Fibroblast of gingiva (primary cell): ENCODE results near the gene C5AR1.
"Not testable (repeated sequence)": the region's sequence is repeated elsewhere in the genome, so short reads cannot be mapped to it uniquely, and the experiment has no call there.

Experiments
- DNase-seq: peaks from one replicate; pipeline ENCODE4 v3.0.0-alpha.2; 2011; ENCODE audit warnings: low read depth

Gene C5AR1

DNA sequence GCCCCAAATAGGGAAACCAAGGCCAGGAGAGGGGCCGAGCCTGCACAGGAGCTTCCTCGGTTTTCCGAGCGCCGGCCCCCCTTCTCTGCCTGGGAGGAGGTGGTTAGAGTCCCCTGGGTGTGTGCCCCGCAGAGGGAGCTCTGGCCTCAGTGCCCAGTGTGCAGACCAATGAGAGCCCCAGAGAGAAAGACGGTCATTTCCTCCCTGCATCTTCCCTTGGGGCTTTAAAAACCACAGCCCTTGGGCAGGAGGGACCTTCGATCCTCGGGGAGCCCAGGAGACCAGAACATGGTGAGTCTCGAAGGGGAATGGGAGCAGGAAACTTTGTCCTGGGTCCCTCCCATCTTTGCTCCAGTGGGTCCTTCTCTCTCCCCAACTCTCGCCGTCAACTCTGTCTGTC lies at the start of gene C5AR1:
Gene C5AR1 (plus strand): TSS at position 254 of the 400 bp plus-strand sequence. CDS start 35 bp downstream, at position 289.
- DNase-seq = peak; percentile 25

DNA sequence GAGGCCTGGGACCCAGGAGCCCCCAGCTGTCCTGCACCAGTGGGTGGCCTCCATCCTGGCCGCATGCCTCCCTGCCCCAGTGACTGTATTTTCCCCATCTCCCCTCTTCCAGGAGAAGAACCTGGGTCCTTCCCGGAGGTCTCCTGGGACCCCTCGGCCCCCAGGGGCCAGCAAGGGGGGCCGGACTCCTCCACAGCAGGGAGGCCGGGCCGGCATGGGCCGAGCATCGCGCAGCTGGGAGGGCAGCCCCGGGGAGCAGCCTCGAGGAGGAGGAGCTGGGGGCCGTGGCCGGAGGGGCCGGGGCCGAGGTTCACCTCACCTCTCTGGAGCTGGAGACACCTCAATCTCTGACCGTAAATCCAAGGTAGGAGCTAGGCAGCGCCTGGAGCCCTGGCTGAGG lies 49.2 kb upstream of the C5AR1 start:
- DNase-seq = no peak

- not testable (repeated sequence) for DNase-seq
These were observed 47.5 kb upstream of the C5AR1 start for GRCh38 chr19:47261946-47262793.

DNA sequence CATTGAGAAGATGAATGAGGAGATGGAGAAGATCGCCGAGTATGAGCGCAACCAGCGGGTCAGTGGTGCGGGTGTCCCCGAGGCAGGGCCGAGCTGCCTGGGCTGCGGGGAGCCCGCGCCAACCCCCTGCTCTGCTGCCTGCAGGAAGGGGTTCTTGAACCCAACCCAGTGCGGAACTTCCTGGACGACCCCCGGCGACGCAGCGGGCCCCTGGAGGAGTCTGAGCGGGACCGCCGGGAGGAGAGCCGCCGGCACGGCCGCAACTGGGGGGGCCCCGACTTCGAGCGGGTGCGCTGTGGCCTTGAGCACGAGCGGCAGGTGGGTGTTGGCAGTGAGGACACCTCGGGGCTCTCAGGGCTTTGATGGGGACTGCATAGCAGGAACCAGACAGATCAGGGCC lies 45.0 kb upstream of the C5AR1 start:
- no peak for DNase-seq

DNA sequence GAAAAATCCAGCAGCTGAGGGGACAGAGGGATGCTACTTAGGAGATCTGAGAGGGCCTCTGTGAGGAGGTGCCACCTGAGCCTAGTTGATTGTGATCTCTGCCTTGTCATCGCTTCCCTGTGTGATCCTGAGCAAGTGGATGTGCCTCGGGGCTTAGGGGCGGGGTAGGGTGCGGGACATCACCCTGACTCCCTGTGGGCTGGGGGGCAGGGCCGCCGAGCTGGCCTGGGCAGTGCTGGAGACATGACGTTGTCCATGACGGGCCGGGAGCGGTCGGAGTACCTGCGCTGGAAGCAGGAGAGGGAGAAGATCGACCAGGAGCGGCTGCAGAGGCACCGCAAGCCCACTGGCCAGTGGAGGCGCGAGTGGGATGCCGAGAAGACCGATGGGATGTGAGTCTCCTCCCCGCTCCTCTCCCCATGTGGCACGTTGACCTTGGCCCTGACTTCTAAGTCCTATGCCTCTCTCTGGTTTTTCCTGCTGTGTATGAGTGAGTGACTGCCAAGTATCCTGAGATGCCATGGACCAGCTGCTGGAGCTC lies 43.2 kb upstream of the C5AR1 start:
- no peak for DNase-seq

DNA sequence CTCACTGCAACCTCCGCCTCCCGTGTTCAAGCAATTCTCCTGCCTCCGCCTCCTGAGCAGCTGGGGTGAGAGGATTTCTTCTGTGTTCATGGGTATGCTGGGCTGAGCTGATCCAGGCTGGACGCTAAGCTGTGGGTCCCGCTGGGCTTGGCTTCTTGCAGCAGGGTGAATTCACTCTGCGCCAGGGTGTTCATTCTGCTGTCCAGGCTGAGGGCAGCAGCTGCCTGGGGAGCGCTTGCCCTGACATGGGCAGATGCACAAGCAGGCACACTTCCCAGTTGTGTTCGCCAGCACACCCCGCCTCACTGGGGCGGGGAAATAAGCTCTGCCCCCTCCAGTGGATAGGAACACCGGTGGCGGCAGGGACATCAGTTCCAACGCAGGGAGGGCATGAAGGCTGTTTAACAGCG lies 42.3 kb upstream of the C5AR1 start:
- peak; percentile 32 for DNase-seq

DNA sequence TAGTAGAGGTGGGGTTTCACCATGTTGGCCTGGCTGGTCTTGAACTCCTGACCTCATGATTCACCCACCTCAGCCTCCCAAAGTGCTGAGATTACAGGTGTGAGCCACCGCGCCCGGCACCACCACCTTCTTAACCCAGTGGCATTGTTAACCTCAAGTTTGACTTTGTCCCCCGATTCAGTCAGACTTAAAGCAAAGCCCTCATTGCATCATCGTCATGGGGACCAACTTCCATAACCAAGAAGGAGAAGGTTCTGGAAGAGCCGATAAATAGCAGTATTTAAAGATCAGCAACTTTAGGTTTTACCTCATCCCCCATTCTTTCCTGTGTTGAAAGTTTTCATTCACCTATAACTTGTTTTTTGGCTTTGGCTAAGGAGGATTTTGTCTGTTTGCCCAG lies 41.6 kb upstream of the C5AR1 start:
- no peak for DNase-seq

DNA sequence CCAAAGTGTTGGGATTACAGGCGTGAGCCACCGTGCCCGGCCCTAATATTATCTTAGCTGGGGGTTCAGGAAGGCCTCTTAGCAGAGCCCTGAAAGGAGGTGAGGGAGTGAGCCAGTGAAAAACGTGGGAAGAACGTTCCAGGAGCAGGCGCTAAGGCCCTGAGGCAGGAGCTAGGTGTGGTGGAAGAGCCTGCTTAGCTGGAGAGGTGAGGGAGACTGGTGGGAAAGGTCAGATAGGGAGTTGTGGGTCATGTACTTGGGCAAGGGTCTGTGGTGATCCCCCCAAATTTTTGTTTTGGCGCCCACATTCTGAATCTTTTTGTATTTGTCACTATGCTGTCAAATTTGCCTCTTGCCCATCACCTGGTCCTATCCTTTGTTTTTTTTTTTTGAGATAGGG lies 40.1 kb upstream of the C5AR1 start:
- DNase-seq = no peak

GRCh38 chr19:47270408-47270807 lies 39.3 kb upstream of the C5AR1 start:
- no peak for DNase-seq

DNA sequence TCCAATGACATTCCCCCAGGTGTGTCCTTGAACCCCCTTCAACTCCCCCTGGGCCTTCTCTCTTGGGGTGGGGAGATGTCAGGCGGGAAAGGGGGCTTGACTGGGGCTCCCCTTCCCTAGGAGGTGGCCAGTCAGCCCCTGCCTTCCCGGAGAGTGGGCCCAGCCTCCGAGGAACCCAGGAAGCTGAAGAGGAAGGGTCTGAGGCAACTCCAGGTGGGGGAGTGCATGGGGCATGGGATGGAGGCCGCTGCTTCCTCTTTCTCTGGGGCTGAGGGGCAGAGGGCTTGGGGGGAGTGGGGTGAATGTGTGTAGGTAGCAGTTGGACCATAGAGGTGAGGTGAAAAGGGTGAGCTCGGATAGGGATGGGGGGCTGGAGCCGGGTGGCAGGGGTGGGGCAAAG lies 37.7 kb upstream of the C5AR1 start:
- DNase-seq = no peak

GRCh38 chr19:47272448-47273312 lies 37.0 kb upstream of the C5AR1 start:
- no peak for DNase-seq

DNA sequence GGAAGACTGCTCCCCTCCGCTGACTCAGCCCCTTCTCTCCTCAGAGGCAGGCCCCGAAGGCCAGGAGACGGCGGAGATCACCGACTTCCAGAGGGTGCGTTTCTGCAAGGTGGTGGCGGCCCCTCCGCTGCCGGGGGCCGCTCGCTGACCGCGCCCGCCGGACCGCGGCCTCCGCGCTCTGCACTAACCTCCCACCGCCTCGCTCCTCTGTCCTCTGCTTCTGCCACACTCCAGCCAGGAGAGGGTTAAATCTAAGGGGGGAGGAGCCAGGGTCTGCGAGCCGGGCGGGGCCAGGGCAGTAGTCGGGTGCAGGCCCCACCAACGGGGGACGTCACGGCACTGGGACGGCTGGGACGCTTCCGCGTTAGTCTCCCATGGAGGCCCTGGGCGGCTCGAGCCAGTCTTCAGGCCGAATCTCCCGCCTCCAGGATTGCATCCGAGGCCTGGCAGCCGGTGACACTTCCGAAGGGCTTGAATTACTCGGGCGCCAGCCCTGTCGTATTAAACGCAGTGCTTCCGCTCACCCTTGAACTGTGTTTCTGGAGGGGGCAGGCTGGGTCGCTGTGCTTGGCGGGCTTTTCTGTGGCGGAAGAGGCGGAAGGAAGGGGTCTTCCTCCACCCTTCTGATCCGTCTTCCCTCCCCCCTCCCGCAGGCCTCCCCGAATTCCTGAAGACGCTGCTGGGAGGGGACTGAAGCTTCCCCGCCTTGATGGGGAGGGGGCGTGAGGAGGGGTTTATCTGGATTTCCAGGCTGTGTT lies 36.2 kb upstream of the C5AR1 start:
- peak; percentile 96 for DNase-seq

- peak; percentile 93 for DNase-seq
These were observed 35.4 kb upstream of the C5AR1 start, which contains the start of gene INAFM1 for GRCh38 chr19:47274071-47274890. Gene INAFM1 (plus strand): TSS chr19:47274885. CDS start chr19:47274920, 35 bp downstream.

DNA sequence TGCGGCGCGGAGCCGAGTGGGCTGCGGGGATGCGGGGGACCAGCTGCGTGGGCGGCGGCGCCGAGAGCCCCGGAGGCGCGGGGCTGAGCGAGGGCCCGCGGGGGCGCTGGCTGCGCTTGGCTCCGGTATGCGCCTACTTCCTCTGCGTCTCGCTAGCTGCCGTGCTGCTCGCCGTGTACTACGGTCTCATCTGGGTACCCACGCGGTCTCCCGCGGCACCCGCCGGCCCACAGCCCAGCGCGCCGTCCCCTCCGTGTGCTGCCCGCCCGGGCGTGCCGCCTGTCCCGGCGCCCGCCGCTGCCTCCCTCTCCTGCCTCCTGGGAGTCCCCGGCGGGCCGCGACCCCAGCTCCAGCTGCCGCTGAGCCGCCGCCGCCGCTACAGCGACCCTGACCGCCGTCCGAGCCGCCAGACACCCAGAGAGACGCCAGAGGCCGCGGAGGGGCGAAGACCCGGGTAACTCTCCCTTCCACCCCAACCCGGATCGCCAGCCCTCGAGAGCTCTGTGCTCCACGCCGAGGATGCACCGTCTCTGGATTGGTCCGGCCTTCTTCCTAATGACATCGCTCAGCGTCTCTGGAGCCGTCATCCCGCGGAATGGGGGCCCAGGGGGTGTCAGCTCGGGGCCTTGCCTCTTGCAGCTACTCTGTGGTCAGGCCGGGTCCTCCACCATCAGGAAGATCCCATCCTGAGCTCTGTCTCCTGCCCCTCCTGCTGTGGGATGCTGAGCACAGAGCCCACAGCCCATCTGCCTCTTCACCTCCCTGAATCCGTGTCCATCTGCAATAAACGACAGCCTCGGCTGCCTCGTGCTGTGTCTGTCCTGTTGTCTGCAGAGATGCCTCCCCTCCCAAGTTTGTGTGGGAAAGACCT lies 34.5 kb upstream of the C5AR1 start:
- DNase-seq = no peak

DNA sequence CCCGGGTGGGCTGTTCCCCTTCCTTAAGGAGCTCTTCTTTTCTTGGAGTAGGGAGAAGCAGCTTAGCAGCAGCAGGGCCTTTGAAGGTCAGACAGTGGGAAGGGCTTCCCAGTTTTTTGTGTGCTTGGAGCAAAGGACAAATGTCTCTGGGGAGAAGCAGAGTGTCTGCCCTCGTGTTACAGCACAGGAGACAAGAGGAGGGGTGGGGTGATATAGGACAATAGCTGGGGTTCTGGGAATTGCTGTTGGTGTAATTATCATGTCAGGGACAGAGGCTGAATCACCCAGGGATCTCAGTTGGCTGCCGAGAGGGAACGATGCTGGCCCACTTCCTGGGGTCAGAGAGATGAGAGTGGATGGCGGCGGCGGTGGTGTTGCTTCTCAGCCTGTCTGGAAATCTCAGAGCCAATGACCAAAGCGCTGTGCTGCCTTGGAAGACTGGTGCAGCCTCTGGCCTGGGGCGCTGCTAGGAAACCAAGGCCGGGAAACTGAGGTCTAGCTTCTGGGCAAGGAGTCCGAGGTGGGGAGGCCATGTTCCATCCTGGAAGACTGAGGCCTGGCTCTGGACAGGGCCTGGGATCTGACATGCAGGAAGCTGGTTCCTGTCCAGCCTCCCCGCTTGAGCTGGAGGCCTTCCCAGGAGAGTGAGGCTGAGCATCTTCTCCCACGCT lies 33.7 kb upstream of the C5AR1 start:
- peak; percentile 62 for DNase-seq

- DNase-seq = not testable (repeated sequence)
These were observed 33.1 kb upstream of the C5AR1 start for GRCh38 chr19:47276513-47276912.

DNA sequence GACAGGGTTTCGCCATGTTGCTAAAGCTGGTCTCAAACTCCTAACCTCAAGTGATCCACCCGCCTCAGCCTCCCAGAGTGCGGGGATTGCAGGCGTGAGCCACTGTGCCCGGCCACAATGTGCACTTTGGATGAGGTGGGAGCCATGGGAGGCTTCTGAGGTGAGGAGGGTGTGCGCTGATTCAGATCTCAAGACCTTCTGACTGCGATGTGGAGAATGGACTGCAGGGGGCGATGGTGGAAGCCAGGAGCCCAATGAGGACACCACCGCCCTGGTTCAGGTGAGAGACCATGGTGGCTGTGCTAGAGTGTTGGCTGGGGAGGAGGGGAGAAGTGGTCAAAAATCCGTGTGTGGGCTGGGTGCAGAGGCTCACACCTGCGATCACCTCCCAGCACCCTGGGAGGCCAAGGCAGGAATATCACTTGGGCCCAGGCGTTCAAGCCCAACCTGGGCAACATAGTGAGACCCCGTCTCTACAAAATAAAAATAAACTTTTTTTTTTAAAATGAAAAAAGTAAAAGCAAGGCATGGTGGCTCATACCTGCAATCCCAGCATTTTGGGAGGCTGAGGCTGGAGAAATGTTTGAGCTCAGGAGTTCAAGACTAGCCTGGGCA lies 29.4 kb upstream of the C5AR1 start:
- no peak for DNase-seq

GRCh38 chr19:47283405-47284059 lies 26.1 kb upstream of the C5AR1 start:
- DNase-seq = no peak
